ENCODE results near the gene ZNF524.

The ZNF524 gene, protein sequence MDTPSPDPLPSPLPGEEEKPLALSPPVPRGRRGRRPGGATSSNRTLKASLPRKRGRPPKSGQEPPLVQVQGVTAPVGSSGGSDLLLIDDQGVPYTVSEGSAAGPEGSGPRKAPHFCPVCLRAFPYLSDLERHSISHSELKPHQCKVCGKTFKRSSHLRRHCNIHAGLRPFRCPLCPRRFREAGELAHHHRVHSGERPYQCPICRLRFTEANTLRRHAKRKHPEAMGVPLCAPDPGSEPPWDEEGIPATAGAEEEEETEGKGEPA

GRCh38 chr19:55599842-55600661, at the start of gene ZNF524:
TSS of gene ZNF524 (plus strand) at chr19:55600288. CDS start at chr19:55602113, 1,825 bp downstream.
- TF ChIP-seq, protein P1, sequence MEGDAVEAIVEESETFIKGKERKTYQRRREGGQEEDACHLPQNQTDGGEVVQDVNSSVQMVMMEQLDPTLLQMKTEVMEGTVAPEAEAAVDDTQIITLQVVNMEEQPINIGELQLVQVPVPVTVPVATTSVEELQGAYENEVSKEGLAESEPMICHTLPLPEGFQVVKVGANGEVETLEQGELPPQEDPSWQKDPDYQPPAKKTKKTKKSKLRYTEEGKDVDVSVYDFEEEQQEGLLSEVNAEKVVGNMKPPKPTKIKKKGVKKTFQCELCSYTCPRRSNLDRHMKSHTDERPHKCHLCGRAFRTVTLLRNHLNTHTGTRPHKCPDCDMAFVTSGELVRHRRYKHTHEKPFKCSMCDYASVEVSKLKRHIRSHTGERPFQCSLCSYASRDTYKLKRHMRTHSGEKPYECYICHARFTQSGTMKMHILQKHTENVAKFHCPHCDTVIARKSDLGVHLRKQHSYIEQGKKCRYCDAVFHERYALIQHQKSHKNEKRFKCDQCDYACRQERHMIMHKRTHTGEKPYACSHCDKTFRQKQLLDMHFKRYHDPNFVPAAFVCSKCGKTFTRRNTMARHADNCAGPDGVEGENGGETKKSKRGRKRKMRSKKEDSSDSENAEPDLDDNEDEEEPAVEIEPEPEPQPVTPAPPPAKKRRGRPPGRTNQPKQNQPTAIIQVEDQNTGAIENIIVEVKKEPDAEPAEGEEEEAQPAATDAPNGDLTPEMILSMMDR (IDR thresholded peaks at IDR 0.05; ENCODE audit: low read depth, low read length), result no peak
- Histone ChIP-seq H3K9me3 (ENCODE audit: severe bottlenecking) (no peaks in the 10 kb centered on the region), H3K27me3 (ENCODE audit: insufficient read depth, low read depth, severe bottlenecking) (no peaks in the 10 kb centered on the region), H3K27ac (peak within 1 kb of the TSS; percentile 100), H3K4me3 (ENCODE audit: low read depth, low read length) (peak within 1 kb of the TSS; percentile 91), H3K36me3 (peaks cover 30% of the 10 kb centered on the region)
- DNase-seq, result peak; percentile 88

DNA sequence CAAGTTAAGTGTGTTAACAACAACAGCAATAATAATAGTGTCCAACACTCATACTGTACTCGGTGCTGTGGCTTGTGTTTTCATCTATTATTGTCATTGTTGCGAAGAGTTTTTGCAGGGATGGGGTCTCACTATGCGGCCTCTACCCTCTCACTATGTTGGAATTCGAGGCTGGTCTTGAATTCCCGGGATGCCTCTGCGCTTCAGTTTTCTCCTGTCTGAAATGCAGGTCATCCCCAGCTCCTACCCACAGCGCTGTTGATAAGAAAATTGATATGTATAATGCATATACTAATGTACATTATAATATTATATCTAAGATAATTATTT, 49.8 kb upstream of the ZNF524 start:
- peak overlapping the region; percentile 40 for H3K4me3 ChIP-seq (ENCODE audit: low read depth, low read length)
- H3K27ac ChIP-seq, result peak overlapping the region; percentile 71
- no peak for DNase-seq
- TF ChIP-seq, protein P1 (IDR thresholded peaks at IDR 0.05; ENCODE audit: low read depth, low read length), result no peak
- H3K9me3 ChIP-seq (ENCODE audit: severe bottlenecking), result no peaks in the 10 kb centered on the region
- no peaks in the 10 kb centered on the region for H3K27me3 ChIP-seq (ENCODE audit: insufficient read depth, low read depth, severe bottlenecking)
- no peaks in the 10 kb centered on the region for H3K36me3 ChIP-seq

DNA sequence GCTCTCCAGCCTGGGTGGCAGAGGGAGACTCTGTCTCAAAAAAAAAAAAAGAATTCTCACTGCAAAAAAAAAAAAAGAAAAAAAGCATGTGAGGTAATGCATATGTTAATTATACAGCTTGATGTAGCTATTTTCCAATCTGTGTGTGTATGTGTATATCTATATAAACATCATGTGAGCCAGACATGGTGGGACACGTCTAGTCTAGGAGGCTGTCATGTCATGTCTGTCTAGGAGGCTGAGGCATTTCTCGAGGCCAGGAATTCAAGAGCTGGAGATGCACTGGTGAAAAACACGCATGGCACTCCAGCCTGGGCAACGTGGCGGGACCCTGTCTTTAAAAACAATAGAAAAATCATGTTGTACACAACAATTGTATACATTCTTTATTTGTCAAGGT, 47.9 kb upstream of the ZNF524 start:
- H3K36me3 ChIP-seq, result no peaks in the 10 kb centered on the region
- no peak overlapping the region for H3K27ac ChIP-seq
- H3K4me3 ChIP-seq (ENCODE audit: low read depth, low read length), result no peak overlapping the region
- H3K27me3 ChIP-seq (ENCODE audit: insufficient read depth, low read depth, severe bottlenecking), result no peaks in the 10 kb centered on the region
- DNase-seq, result no peak
- TF ChIP-seq, protein P1 (IDR thresholded peaks at IDR 0.05; ENCODE audit: low read depth, low read length), result no peak
- H3K9me3 ChIP-seq (ENCODE audit: severe bottlenecking), result no peaks in the 10 kb centered on the region

- TF ChIP-seq, protein P1 (IDR thresholded peaks at IDR 0.05; ENCODE audit: low read depth, low read length), result no peak
- DNase-seq, result no peak
These were observed 47.5 kb upstream of the ZNF524 start for GRCh38 chr19:55552620-55553019.

GRCh38 chr19:55553217-55554182, 46.6 kb upstream of the ZNF524 start:
- Histone ChIP-seq H3K4me3 (ENCODE audit: low read depth, low read length) (no peak overlapping the region), H3K36me3 (no peaks in the 10 kb centered on the region), H3K27me3 (ENCODE audit: insufficient read depth, low read depth, severe bottlenecking) (no peaks in the 10 kb centered on the region), H3K27ac (no peak overlapping the region), H3K9me3 (ENCODE audit: severe bottlenecking) (no peaks in the 10 kb centered on the region)
- no peak for DNase-seq
- TF ChIP-seq, protein P1 (IDR thresholded peaks at IDR 0.05; ENCODE audit: low read depth, low read length), result no peak

More at GRCh38 chr19:55552620-55553019, 47.5 kb upstream of the ZNF524 start:
- Histone ChIP-seq H3K4me3 (ENCODE audit: low read depth, low read length) (no peak overlapping the region), H3K9me3 (ENCODE audit: severe bottlenecking) (no peaks in the 10 kb centered on the region), H3K27me3 (ENCODE audit: insufficient read depth, low read depth, severe bottlenecking) (no peaks in the 10 kb centered on the region), H3K27ac (no peak overlapping the region), H3K36me3 (no peaks in the 10 kb centered on the region)

Data from WERI-Rb-1 (cell line).